Measurements from ENCODE around the gene FAM149A.

The FAM149A gene

GRCh38 chr4:186144946-186145569 lies 40.6 kb downstream of the FAM149A start:
- no peak for DNase-seq (ENCODE audit: extremely low read depth, low read depth)
- TF ChIP-seq CTCF (IDR thresholded peaks at IDR 0.05; ENCODE audit: low read depth, low read length) = no peak

DNA sequence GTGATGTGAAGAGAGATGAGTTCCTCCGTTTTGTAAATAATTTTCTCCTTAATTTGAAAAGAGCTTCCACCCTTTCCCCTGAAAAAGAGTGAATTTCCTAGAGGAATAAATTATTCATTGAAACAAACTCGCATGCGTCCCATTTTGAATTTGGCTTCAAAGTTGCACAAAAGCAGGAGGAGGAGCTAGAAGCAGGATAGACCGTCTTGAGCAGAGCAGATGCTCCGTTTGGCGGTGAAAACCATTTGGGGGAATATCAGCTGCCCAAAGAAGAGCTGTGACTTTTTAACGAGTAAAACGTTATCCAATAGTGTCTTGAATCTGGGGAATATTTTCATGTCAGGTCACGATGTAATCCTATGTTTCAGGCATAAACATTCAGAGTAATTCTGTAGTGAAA lies 42.0 kb downstream of the FAM149A start:
- no peak for TF ChIP-seq CTCF (IDR thresholded peaks at IDR 0.05; ENCODE audit: low read depth, low read length)
- no peak for DNase-seq (ENCODE audit: extremely low read depth, low read depth)

- TF ChIP-seq CTCF (IDR thresholded peaks at IDR 0.05; ENCODE audit: low read depth, low read length) = no peak
- DNase-seq (ENCODE audit: extremely low read depth, low read depth) = no peak
Observed at GRCh38 chr4:186148336-186148975, 44.0 kb downstream of the FAM149A start.

GRCh38 chr4:186149872-186150271 lies 45.4 kb downstream of the FAM149A start:
- DNase-seq (ENCODE audit: extremely low read depth, low read depth) = no peak
- TF ChIP-seq CTCF (IDR thresholded peaks at IDR 0.05; ENCODE audit: low read depth, low read length) = peak; percentile 52

GRCh38 chr4:186150926-186151325 lies 46.4 kb downstream of the FAM149A start:
- TF ChIP-seq CTCF (IDR thresholded peaks at IDR 0.05; ENCODE audit: low read depth, low read length) = no peak
- DNase-seq (ENCODE audit: extremely low read depth, low read depth) = no peak

DNA sequence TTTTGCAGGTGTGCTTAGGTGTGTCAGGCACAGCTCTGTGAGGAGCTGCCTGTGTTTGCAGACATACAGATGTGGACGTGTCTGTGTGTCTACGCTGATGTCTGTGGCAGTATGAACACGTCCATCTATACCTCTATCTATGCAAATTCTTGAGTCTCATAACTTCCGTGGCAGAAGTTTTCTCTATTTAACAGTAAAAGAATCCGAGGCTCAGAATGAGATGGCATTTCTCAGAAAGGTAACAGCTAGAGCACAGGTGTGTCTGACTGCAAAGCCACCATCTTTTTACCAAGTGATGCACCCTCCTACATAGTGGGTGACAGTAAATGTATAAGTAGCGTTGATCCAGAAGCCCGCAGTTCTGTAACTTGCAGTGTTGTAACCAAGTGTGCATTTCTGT lies 47.0 kb downstream of the FAM149A start:
- DNase-seq (ENCODE audit: extremely low read depth, low read depth) = no peak
- TF ChIP-seq CTCF (IDR thresholded peaks at IDR 0.05; ENCODE audit: low read depth, low read length) = no peak

DNA sequence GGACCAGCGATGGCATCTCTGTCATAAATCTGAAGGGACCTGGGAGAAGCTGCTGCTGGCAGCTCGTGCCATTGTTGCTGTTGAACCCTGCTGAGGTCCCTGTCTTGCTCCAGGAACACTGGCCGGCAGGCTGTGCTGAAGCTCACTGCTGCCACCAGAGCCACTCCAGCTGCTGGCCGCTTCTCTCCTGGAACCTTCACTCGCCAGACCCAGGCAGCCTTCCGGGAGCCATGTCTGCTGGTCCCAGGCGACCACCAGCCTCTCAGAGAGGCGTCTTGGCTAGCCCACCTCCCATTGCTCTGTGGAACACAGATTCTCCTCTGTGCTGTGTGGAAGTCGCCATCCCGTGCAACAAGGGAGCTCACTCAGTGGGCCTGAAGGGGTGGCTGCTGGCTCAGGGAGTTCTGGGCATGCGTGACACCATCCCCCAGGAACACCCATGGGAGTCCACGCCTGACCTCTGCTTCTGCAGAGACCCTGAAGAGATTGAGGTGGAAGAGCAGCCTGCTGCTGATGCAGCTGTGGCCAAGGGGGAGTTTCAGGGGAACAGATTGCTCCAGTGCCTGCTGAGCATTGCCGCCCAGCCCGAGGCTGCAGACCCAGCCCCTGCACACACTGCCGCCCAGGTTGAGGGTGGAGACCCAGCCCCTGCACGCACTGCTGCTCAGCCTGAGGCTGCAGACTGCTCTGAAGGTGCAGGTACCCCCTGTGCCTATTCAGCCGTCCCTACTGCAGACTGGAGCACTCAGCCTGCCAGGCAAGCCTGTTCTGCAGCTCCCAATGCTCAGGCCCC lies 53.7 kb downstream of the FAM149A start:
- no peak for DNase-seq (ENCODE audit: extremely low read depth, low read depth)
- no peak for TF ChIP-seq CTCF (IDR thresholded peaks at IDR 0.05; ENCODE audit: low read depth, low read length)

Data from AG09319 (cell line).